OCI-LY1 (cell line): ENCODE measurements around the gene SBK2.

Experiments used
- H2AFZ ChIP-seq: fragments of 200-600 bp; sonication (generic), shearing (Covaris generic); 2 replicates; pipeline ENCODE4 v1.6.0; 2014; ENCODE audit warnings: antibody characterized with exemption, mild to moderate bottlenecking, low read length
- H3F3A ChIP-seq: fragments of 200-600 bp; sonication (generic), shearing (Covaris generic); 2 replicates; pipeline ENCODE4 v1.6.0; 2014; ENCODE audit warnings: mild to moderate bottlenecking, antibody characterized with exemption, low read length, moderate library complexity; ENCODE audit not compliant: insufficient read depth
- H3K27ac ChIP-seq: fragments of 200-600 bp; sonication (generic); 2 replicates; pipeline ENCODE4 v1.5.1; 2014; ENCODE audit warnings: low read length, mixed run types, mild to moderate bottlenecking, low read depth; ENCODE audit not compliant: poor library complexity, severe bottlenecking
- H3K27me3 ChIP-seq: fragments of 200-600 bp; sonication (generic); 2 replicates; pipeline ENCODE4 v1.6.0; 2014; ENCODE audit warnings: antibody characterized with exemption, mild to moderate bottlenecking, low read length, moderate library complexity; ENCODE audit not compliant: insufficient read depth
- H3K36me3 ChIP-seq: fragments of 200-600 bp; sonication (generic); 2 replicates; pipeline ENCODE4 v1.6.1; 2014; ENCODE audit warnings: mild to moderate bottlenecking, antibody characterized with exemption, low read length, moderate library complexity, mixed read lengths; ENCODE audit not compliant: insufficient read depth
- H3K4me1 ChIP-seq: fragments of 200-600 bp; sonication (generic); 2 replicates; pipeline ENCODE4 v1.5.1; 2014; ENCODE audit warnings: mild to moderate bottlenecking, low read length, moderate library complexity; ENCODE audit not compliant: insufficient read depth, severe bottlenecking
- H3K4me2 ChIP-seq: fragments of 200-600 bp; sonication (generic), shearing (Covaris generic); 2 replicates; pipeline ENCODE4 v1.6.1; 2014; ENCODE audit warnings: low read length
- H3K4me3 ChIP-seq: fragments of 200-600 bp; sonication (generic); 2 replicates; pipeline ENCODE4 v1.5.1; 2014; ENCODE audit warnings: low read length, low read depth, mild to moderate bottlenecking, mixed read lengths; ENCODE audit not compliant: poor library complexity, severe bottlenecking
- H3K79me2 ChIP-seq: fragments of 200-600 bp; shearing (Covaris generic); 2 replicates; pipeline ENCODE4 v1.6.1; 2016; ENCODE audit warnings: mixed run types, low read length, mixed read lengths; ENCODE audit not compliant: insufficient read depth
- H3K9ac ChIP-seq: fragments of 200-600 bp; sonication (generic), shearing (Covaris generic); 2 replicates; pipeline ENCODE4 v1.6.1; 2014; ENCODE audit warnings: mild to moderate bottlenecking, low read length, mixed read lengths
- H3K9me2 ChIP-seq: fragments of 200-600 bp; sonication (generic), shearing (Covaris generic); 2 replicates; pipeline ENCODE4 v1.6.1; 2014; ENCODE audit warnings: low read depth, mild to moderate bottlenecking, low read length, mixed read lengths
- H3K9me3 ChIP-seq: fragments of 200-600 bp; shearing (Covaris generic); 2 replicates; pipeline ENCODE4 v1.6.1; 2014; ENCODE audit warnings: low read length, mixed read lengths
- H4K20me1 ChIP-seq: fragments of 200-600 bp; sonication (generic), shearing (Covaris generic); 2 replicates; pipeline ENCODE4 v1.6.0; 2016; ENCODE audit warnings: mild to moderate bottlenecking, low read length; ENCODE audit not compliant: insufficient read depth
- CTCF ChIP-seq: fragments of 200-600 bp; sonication (generic), shearing (Covaris generic); IDR thresholded peaks from 2 replicates; pipeline ENCODE4 v1.5.1; 2017; ENCODE audit warnings: mild to moderate bottlenecking, antibody characterized with exemption, low read length, moderate library complexity, mixed read lengths
- EZH2 ChIP-seq: fragments of 200-600 bp; sonication (generic), shearing (Covaris generic); IDR thresholded peaks from 2 replicates; pipeline ENCODE4 v1.8.0; 2017; ENCODE audit warnings: borderline replicate concordance, mixed run types, mild to moderate bottlenecking, antibody characterized with exemption, low read length, moderate library complexity, mixed read lengths

SBK2 gene

GRCh38 chr19:55479451-55480230 lies 57.3 kb downstream of the SBK2 start:
- Histone ChIP-seq H3F3A (no peaks in the 10 kb centered on the region), H3K9ac (no peak overlapping the region), H3K27me3 (no peaks in the 10 kb centered on the region), H4K20me1 (no peaks in the 10 kb centered on the region), H3K27ac (no peak overlapping the region), H3K79me2 (no peaks in the 10 kb centered on the region), H3K4me1 (peaks cover 26% of the 10 kb centered on the region), H3K4me3 (no peak overlapping the region), H3K4me2 (no peak overlapping the region), H3K36me3 (no peaks in the 10 kb centered on the region; the same call in 1 of the 2 replicates), H3K9me3 (no peaks in the 10 kb centered on the region), H2AFZ (no peak overlapping the region), H3K9me2 (no peaks in the 10 kb centered on the region)
- TF ChIP-seq CTCF: no peak
- no peak for TF ChIP-seq EZH2

- H3F3A ChIP-seq: no peaks in the 10 kb centered on the region
- H3K9me3 ChIP-seq: no peaks in the 10 kb centered on the region
- H3K36me3 ChIP-seq: no peaks in the 10 kb centered on the region; the same call in 1 of the 2 replicates
- H3K4me2 ChIP-seq: no peak overlapping the region
- no peak overlapping the region for H3K27ac ChIP-seq
- H3K9ac ChIP-seq: no peak overlapping the region
- peaks cover 20% of the 10 kb centered on the region for H3K4me1 ChIP-seq
- H3K4me3 ChIP-seq: no peak overlapping the region
- H2AFZ ChIP-seq: no peak overlapping the region
- TF ChIP-seq CTCF: no peak
- TF ChIP-seq EZH2: no peak
- no peaks in the 10 kb centered on the region for H4K20me1 ChIP-seq
- H3K9me2 ChIP-seq: no peaks in the 10 kb centered on the region
- H3K27me3 ChIP-seq: no peaks in the 10 kb centered on the region
- no peaks in the 10 kb centered on the region for H3K79me2 ChIP-seq
Measured at GRCh38 chr19:55479045-55479444, 57.9 kb downstream of the SBK2 start.
